Osteoblast (primary cell): ENCODE measurements around the gene TRIM25. TPM values are rescaled to one million over a fixed set of nuclear protein-coding genes. Genes with fewer than 3 reads are reported as not detected.

Experiments
- DNase-seq: peaks from one replicate; pipeline ENCODE4 v3.0.0; 2011; ENCODE audit warnings: low spot score, mixed read lengths; ENCODE audit not compliant: insufficient read length; ENCODE audit errors: missing footprints
- H2AFZ ChIP-seq: 2 replicates; pipeline ENCODE4 v1.6.0; 2011; ENCODE audit warnings: mild to moderate bottlenecking, low read length
- H3K27ac ChIP-seq: 2 replicates; pipeline ENCODE4 v1.5.1; 2011; ENCODE audit warnings: mild to moderate bottlenecking, low read depth, low read length, moderate library complexity
- H3K27me3 ChIP-seq: 2 replicates; pipeline ENCODE4 v1.6.0; 2012; ENCODE audit warnings: mild to moderate bottlenecking, control low read depth, inconsistent platforms, low read length, moderate library complexity; ENCODE audit not compliant: insufficient read depth
- H3K36me3 ChIP-seq: 2 replicates; pipeline ENCODE4 v1.5.1; 2011; ENCODE audit warnings: mild to moderate bottlenecking, low read length, control low read depth, moderate library complexity; ENCODE audit not compliant: insufficient read depth
- H3K4me1 ChIP-seq: 2 replicates; pipeline ENCODE4 v1.5.1; 2011; ENCODE audit warnings: mild to moderate bottlenecking, low read length, control low read depth, moderate library complexity; ENCODE audit not compliant: insufficient read depth
- H3K4me2 ChIP-seq: 2 replicates; pipeline ENCODE4 v1.6.0; 2011; ENCODE audit warnings: mild to moderate bottlenecking, low read length; ENCODE audit not compliant: insufficient read depth
- H3K4me3 ChIP-seq: fragments of 200-600 bp; sonication (generic); 3 replicates; pipeline ENCODE4 v1.5.1; 2012; ENCODE audit warnings: mild to moderate bottlenecking, low read length, inconsistent platforms; ENCODE audit not compliant: insufficient read depth
- H3K79me2 ChIP-seq: 2 replicates; pipeline ENCODE4 v1.6.0; 2012; ENCODE audit warnings: mild to moderate bottlenecking, low read length, control low read depth, inconsistent platforms; ENCODE audit not compliant: insufficient read depth
- H3K9me3 ChIP-seq: 2 replicates; pipeline ENCODE4 v1.5.1; 2011; ENCODE audit warnings: low read depth, low read length, control low read depth
- H4K20me1 ChIP-seq: 2 replicates; pipeline ENCODE4 v1.6.0; 2012; ENCODE audit warnings: mild to moderate bottlenecking, low read length, control low read depth; ENCODE audit not compliant: insufficient read depth
- total RNA-seq: library from RNA; depleted of rRNA; stranded (reverse); fragments of >200 nt; gene quantifications from 2 replicates; pipeline ENCODE4 v1.2.3, GENCODE V29; 2012
- TF ChIP-seq, protein P1 (sequence below): IDR thresholded peaks from 2 replicates; pipeline ENCODE4 v1.5.1; 2011; ENCODE audit warnings: mild to moderate bottlenecking, low read depth, low read length, moderate library complexity; ENCODE audit errors: extremely low read depth

The TRIM25 gene
- total RNA-seq, 1 donor = 49.9 TPM

DNA sequence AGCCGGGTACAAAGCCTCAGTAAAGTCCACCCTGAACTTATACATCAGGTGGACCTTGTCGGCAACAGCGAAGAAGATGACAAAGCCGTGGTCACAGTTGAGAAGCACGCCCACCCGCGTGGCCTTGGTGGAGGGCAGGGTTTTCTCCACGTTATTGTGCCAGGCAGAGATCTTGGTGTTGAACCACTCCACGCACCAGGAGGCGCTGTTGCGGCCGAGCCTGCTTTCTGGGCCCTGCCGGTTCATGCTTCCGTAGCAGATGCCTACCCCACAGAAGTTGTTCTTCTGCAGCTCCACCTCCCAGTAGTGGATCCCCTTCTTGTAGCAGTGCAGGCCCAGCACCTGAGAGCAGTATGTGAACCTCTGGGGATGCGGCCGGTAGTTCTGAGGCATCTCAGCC lies 22.1 kb downstream of the TRIM25 start:
- peaks cover 57% of the 10 kb centered on the region for H3K36me3 ChIP-seq
- DNase-seq = no peak
- H4K20me1 ChIP-seq = peaks cover 2% of the 10 kb centered on the region
- TF ChIP-seq, protein P1, sequence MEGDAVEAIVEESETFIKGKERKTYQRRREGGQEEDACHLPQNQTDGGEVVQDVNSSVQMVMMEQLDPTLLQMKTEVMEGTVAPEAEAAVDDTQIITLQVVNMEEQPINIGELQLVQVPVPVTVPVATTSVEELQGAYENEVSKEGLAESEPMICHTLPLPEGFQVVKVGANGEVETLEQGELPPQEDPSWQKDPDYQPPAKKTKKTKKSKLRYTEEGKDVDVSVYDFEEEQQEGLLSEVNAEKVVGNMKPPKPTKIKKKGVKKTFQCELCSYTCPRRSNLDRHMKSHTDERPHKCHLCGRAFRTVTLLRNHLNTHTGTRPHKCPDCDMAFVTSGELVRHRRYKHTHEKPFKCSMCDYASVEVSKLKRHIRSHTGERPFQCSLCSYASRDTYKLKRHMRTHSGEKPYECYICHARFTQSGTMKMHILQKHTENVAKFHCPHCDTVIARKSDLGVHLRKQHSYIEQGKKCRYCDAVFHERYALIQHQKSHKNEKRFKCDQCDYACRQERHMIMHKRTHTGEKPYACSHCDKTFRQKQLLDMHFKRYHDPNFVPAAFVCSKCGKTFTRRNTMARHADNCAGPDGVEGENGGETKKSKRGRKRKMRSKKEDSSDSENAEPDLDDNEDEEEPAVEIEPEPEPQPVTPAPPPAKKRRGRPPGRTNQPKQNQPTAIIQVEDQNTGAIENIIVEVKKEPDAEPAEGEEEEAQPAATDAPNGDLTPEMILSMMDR = peak; percentile 46
- no peaks in the 10 kb centered on the region for H3K9me3 ChIP-seq
- no peaks in the 10 kb centered on the region for H3K79me2 ChIP-seq
- H3K27me3 ChIP-seq = no peaks in the 10 kb centered on the region
- no peak overlapping the region for H3K27ac ChIP-seq
- no peak overlapping the region for H3K4me2 ChIP-seq
- H3K4me3 ChIP-seq = no peak overlapping the region
- H2AFZ ChIP-seq = no peak overlapping the region
- no peaks in the 10 kb centered on the region for H3K4me1 ChIP-seq

DNA sequence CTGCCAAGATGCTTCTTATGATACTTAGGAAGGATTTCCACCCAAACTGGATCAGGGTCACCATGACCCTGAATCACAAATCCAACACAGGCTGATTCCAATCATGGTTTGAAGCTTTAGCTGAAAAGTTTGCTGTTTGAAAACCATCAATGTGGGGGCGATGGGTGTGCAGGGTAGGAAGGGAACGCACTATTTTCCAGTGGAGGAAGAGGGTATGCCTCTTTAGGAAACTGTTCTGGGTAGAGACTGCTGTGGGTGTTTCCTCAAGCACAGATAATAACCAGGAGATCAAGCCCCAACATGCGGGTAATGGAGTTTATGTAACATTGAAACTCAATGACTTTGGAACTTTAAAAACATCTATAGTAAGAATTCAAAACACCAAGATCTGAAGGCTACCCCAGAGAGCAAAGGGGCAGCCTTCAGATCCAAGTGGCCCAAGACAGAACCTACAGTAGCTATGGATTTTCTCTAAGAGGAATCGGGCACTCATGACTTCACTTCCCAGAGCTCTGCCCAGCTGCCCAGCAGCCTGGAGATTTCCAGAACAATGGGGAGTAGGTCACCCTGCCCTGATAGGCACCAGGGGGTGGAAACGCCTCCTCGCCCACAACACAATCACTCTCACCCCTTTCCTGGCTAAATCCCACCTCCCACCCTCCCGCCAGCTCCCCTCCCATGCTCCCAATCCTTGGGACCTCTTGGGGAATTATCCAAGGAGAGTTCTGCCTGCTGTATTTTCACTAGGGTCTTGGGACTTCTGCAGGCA lies 22.8 kb downstream of the TRIM25 start:
- Histone ChIP-seq H4K20me1 (peaks cover 2% of the 10 kb centered on the region), H2AFZ (no peak overlapping the region), H3K79me2 (no peaks in the 10 kb centered on the region), H3K27ac (no peak overlapping the region), H3K9me3 (no peaks in the 10 kb centered on the region), H3K4me1 (no peaks in the 10 kb centered on the region), H3K36me3 (peaks cover 57% of the 10 kb centered on the region), H3K4me3 (no peak overlapping the region), H3K4me2 (no peak overlapping the region), H3K27me3 (no peaks in the 10 kb centered on the region)
- DNase-seq = no peak
- TF ChIP-seq, protein P1 = no peak

DNA sequence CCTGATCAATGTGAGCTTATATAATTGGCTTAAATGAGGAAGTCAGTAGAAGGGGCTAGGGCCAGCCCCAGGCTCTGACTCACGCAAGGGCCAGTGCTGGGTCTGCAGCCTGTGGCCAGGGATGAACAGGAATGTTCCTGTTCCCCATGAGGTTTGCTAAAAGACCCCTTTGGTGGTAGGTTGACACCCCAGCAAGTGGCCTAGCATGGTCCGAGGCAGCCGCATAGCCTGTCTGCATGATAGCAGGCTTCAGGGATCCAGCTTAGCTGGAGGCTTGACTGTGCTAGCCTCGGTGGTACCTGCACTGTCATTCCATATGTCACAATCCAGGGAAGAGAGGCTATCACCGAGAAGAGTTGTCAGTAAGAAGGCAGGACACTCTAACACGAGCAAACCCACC lies 23.5 kb downstream of the TRIM25 start:
- H3K36me3 ChIP-seq = peaks cover 56% of the 10 kb centered on the region
- no peaks in the 10 kb centered on the region for H3K79me2 ChIP-seq
- H3K4me2 ChIP-seq = no peak overlapping the region
- H3K4me3 ChIP-seq = no peak overlapping the region
- DNase-seq = no peak
- H3K27ac ChIP-seq = no peak overlapping the region
- H3K27me3 ChIP-seq = no peaks in the 10 kb centered on the region
- TF ChIP-seq, protein P1 = no peak
- H4K20me1 ChIP-seq = peaks cover 2% of the 10 kb centered on the region
- no peak overlapping the region for H2AFZ ChIP-seq
- H3K4me1 ChIP-seq = no peaks in the 10 kb centered on the region
- H3K9me3 ChIP-seq = no peaks in the 10 kb centered on the region

DNA sequence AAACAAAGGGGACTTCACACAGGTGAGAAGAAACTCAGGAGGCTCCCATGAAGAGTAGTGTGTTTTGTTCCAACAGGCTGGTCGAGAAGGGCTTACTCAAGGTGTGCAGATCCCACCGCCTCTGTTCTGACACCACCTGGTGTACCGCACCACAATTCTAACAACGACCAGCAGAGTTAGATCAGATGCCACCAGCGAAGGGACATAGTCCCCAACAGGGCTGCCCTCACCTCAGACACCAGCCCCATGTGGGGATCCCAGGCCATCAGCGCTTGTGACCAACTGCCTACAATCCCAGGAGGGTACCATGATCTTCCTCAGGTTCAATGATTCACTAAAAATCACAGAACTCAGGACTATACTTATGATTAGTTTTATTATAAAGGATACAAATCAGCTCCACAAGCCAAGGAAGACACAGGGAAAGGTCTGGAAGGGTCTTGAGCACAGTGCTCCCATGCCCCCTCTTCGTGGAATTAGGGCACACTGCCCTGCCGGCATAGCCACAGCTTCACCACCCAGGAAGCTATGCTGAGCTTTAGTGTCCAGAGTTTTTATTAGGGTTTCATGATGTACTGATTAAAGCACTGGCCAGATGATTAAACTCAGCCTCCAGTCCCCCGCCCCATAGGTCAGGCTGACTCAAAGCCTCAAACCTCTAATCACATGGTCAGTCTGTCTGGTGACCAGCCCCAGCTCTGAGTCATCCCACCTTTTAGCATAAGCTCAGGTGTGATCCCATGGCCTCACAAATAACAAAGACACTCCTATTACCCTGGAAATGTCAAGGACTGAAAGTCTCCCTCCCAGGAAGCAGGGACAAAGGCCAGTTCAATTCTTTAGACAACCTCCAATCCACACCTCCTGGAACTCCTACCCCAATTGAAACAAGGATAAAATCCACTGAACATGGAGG lies 26.0 kb downstream of the TRIM25 start:
- no peaks in the 10 kb centered on the region for H3K27me3 ChIP-seq
- H3K36me3 ChIP-seq = peaks cover 36% of the 10 kb centered on the region
- no peak overlapping the region for H3K4me3 ChIP-seq
- no peak for DNase-seq
- H3K9me3 ChIP-seq = no peaks in the 10 kb centered on the region
- H4K20me1 ChIP-seq = peaks cover 2% of the 10 kb centered on the region
- no peak overlapping the region for H3K4me2 ChIP-seq
- H3K79me2 ChIP-seq = no peaks in the 10 kb centered on the region
- H3K4me1 ChIP-seq = no peaks in the 10 kb centered on the region
- H3K27ac ChIP-seq = no peak overlapping the region
- TF ChIP-seq, protein P1 = no peak
- no peak overlapping the region for H2AFZ ChIP-seq
